Measurements from ENCODE around the gene BMP10. TPM values are rescaled to one million over a fixed set of nuclear protein-coding genes. Genes with fewer than 3 reads are reported as not detected.

The BMP10 gene
- total RNA-seq, 2 experiments from 2014 or later: not detected

- intact Hi-C loops (cut with micrococcal nuclease; ENCODE audit: unreplicated experiment): no loop called here
- H3K27ac ChIP-seq (ENCODE audit: low read depth, low read length, poor library complexity, severe bottlenecking): no peak overlapping the region
Observed at GRCh38 chr2:68825866-68826265, 45.3 kb downstream of the BMP10 start.

GRCh38 chr2:68824831-68825230, 46.4 kb downstream of the BMP10 start:
- POLR2A ChIA-PET: no interaction called here
- Histone ChIP-seq H3K4me3 (ENCODE audit: low read depth, low read length, poor library complexity, severe bottlenecking) (no peak overlapping the region), H4K20me1 (ENCODE audit: insufficient read depth, low read length) (no peaks in the 10 kb centered on the region), H3K4me2 (ENCODE audit: low read length) (no peak overlapping the region), H3K36me3 (ENCODE audit: insufficient read depth, low read length) (peaks cover 49% of the 10 kb centered on the region), H3K9me3 (ENCODE audit: low read length) (no peaks in the 10 kb centered on the region), H3K27ac (ENCODE audit: low read depth, low read length, poor library complexity, severe bottlenecking) (no peak overlapping the region), H3K9me2 (ENCODE audit: insufficient read depth, low read length) (no peaks in the 10 kb centered on the region), H3K79me2 (ENCODE audit: insufficient read depth, low read depth, low read length) (no peaks in the 10 kb centered on the region), H3K4me1 (ENCODE audit: insufficient read depth, low read length, poor library complexity, severe bottlenecking) (peaks cover 9% of the 10 kb centered on the region), H2AFZ (ENCODE audit: low read length) (no peak overlapping the region)
- CTCF ChIA-PET (ENCODE audit: unreplicated experiment): no interaction called here
- TF ChIP-seq, protein P1, sequence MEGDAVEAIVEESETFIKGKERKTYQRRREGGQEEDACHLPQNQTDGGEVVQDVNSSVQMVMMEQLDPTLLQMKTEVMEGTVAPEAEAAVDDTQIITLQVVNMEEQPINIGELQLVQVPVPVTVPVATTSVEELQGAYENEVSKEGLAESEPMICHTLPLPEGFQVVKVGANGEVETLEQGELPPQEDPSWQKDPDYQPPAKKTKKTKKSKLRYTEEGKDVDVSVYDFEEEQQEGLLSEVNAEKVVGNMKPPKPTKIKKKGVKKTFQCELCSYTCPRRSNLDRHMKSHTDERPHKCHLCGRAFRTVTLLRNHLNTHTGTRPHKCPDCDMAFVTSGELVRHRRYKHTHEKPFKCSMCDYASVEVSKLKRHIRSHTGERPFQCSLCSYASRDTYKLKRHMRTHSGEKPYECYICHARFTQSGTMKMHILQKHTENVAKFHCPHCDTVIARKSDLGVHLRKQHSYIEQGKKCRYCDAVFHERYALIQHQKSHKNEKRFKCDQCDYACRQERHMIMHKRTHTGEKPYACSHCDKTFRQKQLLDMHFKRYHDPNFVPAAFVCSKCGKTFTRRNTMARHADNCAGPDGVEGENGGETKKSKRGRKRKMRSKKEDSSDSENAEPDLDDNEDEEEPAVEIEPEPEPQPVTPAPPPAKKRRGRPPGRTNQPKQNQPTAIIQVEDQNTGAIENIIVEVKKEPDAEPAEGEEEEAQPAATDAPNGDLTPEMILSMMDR (conservative IDR thresholded peaks at IDR 0.05; ENCODE audit: low read length): no peak
- no peak for TF ChIP-seq EZH2phosphoT487 (IDR thresholded peaks at IDR 0.05; ENCODE audit: borderline replicate concordance, low read depth, low read length)
- no TSS peak for BruUV-seq (replicated peaks)
- DNase-seq (ENCODE audit: low spot score): no peak
- intact Hi-C loops (cut with micrococcal nuclease; ENCODE audit: unreplicated experiment): no loop called here

More at GRCh38 chr2:68825866-68826265, 45.3 kb downstream of the BMP10 start:
- no peak overlapping the region for H2AFZ ChIP-seq (ENCODE audit: low read length)
- DNase-seq (ENCODE audit: low spot score): no peak
- H4K20me1 ChIP-seq (ENCODE audit: insufficient read depth, low read length): no peaks in the 10 kb centered on the region
- peaks cover 11% of the 10 kb centered on the region for H3K4me1 ChIP-seq (ENCODE audit: insufficient read depth, low read length, poor library complexity, severe bottlenecking)
- TF ChIP-seq, protein P1 (conservative IDR thresholded peaks at IDR 0.05; ENCODE audit: low read length): no peak
- no peak for TF ChIP-seq EZH2phosphoT487 (IDR thresholded peaks at IDR 0.05; ENCODE audit: borderline replicate concordance, low read depth, low read length)
- H3K9me2 ChIP-seq (ENCODE audit: insufficient read depth, low read length): no peaks in the 10 kb centered on the region
- ChIA-PET POLR2A (interaction anchor here (0.6 kb wide), 2 partner anchors 19 to 544 kb away, joined by 3 read pairs; no protein-coding TSS in a partner anchor), CTCF (ENCODE audit: unreplicated experiment) (no interaction called here)
- H3K4me3 ChIP-seq (ENCODE audit: low read depth, low read length, poor library complexity, severe bottlenecking): no peak overlapping the region
- no TSS peak for BruUV-seq (replicated peaks)
- H3K79me2 ChIP-seq (ENCODE audit: insufficient read depth, low read depth, low read length): no peaks in the 10 kb centered on the region
- no peaks in the 10 kb centered on the region for H3K9me3 ChIP-seq (ENCODE audit: low read length)
- peaks cover 49% of the 10 kb centered on the region for H3K36me3 ChIP-seq (ENCODE audit: insufficient read depth, low read length)
- no peak overlapping the region for H3K4me2 ChIP-seq (ENCODE audit: low read length)

- no peak overlapping the region for H2AFZ ChIP-seq (ENCODE audit: low read length)
- H3K36me3 ChIP-seq (ENCODE audit: insufficient read depth, low read length): peaks cover 68% of the 10 kb centered on the region
- H3K9me2 ChIP-seq (ENCODE audit: insufficient read depth, low read length): no peaks in the 10 kb centered on the region
- H3K27ac ChIP-seq (ENCODE audit: low read depth, low read length, poor library complexity, severe bottlenecking): no peak overlapping the region
- POLR2A ChIA-PET: interaction anchor here (0.5 to 1.1 kb wide), 3 partner anchors 18 to 516 kb away, joined by 3 to 4 read pairs (median 3); no protein-coding TSS in a partner anchor
- no peaks in the 10 kb centered on the region for H3K79me2 ChIP-seq (ENCODE audit: insufficient read depth, low read depth, low read length)
- H3K4me3 ChIP-seq (ENCODE audit: low read depth, low read length, poor library complexity, severe bottlenecking): no peak overlapping the region
- H3K9me3 ChIP-seq (ENCODE audit: low read length): no peaks in the 10 kb centered on the region
- H3K4me1 ChIP-seq (ENCODE audit: insufficient read depth, low read length, poor library complexity, severe bottlenecking): no peaks in the 10 kb centered on the region
- no peaks in the 10 kb centered on the region for H4K20me1 ChIP-seq (ENCODE audit: insufficient read depth, low read length)
- no TSS peak for BruUV-seq (replicated peaks)
- intact Hi-C loops (cut with micrococcal nuclease; ENCODE audit: unreplicated experiment): no loop called here
- TF ChIP-seq, protein P1 (conservative IDR thresholded peaks at IDR 0.05; ENCODE audit: low read length): no peak
- no peak for TF ChIP-seq EZH2phosphoT487 (IDR thresholded peaks at IDR 0.05; ENCODE audit: borderline replicate concordance, low read depth, low read length)
- no peak for DNase-seq (ENCODE audit: low spot score)
- CTCF ChIA-PET (ENCODE audit: unreplicated experiment): no interaction called here
- no peak overlapping the region for H3K4me2 ChIP-seq (ENCODE audit: low read length)
Observed at GRCh38 chr2:68822207-68822872, 48.9 kb downstream of the BMP10 start.

Data from OCI-LY7 (cell line).